ENCODE data around the gene PGBD1.

Gene PGBD1, protein sequence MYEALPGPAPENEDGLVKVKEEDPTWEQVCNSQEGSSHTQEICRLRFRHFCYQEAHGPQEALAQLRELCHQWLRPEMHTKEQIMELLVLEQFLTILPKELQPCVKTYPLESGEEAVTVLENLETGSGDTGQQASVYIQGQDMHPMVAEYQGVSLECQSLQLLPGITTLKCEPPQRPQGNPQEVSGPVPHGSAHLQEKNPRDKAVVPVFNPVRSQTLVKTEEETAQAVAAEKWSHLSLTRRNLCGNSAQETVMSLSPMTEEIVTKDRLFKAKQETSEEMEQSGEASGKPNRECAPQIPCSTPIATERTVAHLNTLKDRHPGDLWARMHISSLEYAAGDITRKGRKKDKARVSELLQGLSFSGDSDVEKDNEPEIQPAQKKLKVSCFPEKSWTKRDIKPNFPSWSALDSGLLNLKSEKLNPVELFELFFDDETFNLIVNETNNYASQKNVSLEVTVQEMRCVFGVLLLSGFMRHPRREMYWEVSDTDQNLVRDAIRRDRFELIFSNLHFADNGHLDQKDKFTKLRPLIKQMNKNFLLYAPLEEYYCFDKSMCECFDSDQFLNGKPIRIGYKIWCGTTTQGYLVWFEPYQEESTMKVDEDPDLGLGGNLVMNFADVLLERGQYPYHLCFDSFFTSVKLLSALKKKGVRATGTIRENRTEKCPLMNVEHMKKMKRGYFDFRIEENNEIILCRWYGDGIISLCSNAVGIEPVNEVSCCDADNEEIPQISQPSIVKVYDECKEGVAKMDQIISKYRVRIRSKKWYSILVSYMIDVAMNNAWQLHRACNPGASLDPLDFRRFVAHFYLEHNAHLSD

GRCh38 chr6:28281288-28282064 lies at the start of gene PGBD1:
PGBD1 (plus strand) TSS chr6:28281572; CDS start chr6:28283814, 2,242 bp downstream.
- peak; percentile 78 for DNase-seq (ENCODE audit: low spot score)

- DNase-seq (ENCODE audit: low spot score) = no peak
Observed at GRCh38 chr6:28232785-28233184, 48.6 kb upstream of the PGBD1 start.

DNA sequence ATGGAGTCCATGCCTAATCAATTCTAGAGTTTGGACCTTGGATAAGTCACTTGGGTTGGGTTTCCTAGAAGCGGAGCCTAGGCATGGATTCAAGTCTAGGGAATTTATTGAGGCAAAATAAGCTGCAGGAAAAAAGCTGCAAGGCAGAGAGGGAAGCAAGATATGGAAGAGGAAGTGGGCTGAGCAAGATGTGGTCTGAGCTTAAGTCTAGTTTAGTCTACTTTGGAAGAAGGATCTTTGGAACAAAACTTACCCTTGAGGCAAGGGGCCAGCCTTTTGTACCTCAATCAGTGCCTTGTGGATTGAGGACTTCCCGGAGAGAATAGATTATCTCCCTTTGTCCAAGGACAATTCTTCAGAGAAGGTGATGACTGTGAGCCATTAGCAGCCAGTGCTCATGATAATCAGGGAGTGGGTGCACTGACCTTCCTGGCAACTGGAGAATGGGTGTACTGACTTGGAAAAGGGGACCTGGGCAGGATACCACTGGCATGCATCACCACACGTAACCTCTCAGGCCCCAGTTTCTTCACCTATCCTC lies 45.4 kb upstream of the PGBD1 start:
- no peak for DNase-seq (ENCODE audit: low spot score)

DNA sequence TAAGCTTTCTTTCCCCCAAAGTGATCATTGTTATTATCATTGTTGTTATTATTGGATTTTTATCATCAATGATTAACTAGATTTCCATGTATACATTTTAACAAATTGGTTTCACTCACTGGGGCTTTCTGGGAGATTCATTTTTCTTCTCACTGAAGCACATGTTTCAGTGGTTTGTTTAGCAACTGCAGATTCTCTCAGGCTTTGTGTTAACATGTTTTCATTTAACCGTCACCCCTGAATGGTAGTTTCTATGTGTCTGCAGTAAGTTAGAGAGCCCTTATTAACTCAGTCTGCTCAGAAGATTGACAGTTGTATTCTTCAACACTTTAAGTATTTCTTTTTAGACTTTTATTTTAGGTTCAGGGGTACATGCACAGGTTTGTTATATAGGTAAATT lies 41.7 kb upstream of the PGBD1 start:
- DNase-seq (ENCODE audit: low spot score) = no peak

GRCh38 chr6:28240471-28240870 lies 40.9 kb upstream of the PGBD1 start:
- DNase-seq (ENCODE audit: low spot score) = no peak

GRCh38 chr6:28243946-28244345 lies 37.4 kb upstream of the PGBD1 start:
- DNase-seq (ENCODE audit: low spot score) = no peak

GRCh38 chr6:28245206-28245941 lies 36.0 kb upstream of the PGBD1 start:
- DNase-seq (ENCODE audit: low spot score) = no peak

DNA sequence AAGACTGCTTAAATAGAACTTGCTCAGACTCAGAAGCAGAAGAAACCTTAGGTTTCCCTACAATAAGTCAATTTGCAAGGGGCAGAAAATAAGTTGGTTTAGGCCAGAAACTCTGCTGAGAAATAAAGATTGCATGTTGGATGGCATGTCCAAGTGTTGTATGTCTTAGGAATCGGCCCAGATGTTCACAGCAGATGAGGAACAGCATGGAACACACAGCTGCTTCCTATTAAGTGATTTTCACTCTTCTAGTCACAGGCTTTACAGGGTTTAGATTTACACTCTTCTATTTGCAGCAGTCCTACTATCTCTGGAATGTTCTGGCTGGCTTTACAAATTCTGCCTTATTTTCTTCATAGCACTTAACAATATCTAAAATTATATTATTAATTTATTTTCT lies 32.5 kb upstream of the PGBD1 start:
- DNase-seq (ENCODE audit: low spot score) = no peak

DNA sequence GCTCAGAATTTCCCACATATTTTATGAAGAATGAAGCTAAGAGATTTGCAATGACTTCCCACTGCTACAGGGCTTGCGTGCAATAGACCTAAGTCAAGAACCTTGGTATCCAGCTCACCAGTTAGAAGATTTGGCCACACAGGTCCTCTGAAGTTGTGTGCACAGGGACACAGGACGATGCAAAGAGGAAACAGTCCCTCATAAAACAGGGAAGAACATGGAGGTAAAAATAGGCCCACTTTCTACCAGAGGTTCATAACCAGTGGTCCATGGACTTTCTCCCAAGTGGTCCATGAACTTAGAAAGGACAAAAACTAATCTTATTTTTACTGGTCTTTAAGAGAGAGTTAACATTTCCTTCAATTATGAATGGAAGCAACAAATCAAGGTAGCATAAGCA lies 30.6 kb upstream of the PGBD1 start:
- no peak for DNase-seq (ENCODE audit: low spot score)

DNA sequence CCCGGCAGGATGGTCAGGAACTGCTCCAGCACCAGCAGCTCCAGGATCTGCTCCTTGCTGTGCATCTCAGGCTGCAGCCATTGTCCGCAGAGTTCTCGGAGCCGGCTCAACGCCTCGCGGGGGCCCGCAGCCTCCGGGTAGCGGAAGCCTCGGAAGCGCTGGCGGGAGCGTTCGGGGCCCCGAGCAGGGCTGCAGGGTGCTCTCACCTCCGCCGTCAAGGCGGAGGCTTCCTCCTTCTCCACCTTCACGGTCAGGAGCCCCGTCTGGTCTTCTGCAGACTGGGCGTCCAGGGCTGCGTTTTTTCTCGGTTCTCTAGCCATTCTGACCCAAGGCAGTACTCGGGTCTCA lies 29.7 kb upstream of the PGBD1 start:
- DNase-seq (ENCODE audit: low spot score) = no peak

- peak; percentile 96 for DNase-seq (ENCODE audit: low spot score)
Observed at GRCh38 chr6:28252009-28252975, 29.1 kb upstream of the PGBD1 start, which contains the start of gene ZKSCAN4. ZKSCAN4 (minus strand) TSS chr6:28252269; CDS start chr6:28251980, 289 bp downstream.

GRCh38 chr6:28254121-28254519 lies 27.3 kb upstream of the PGBD1 start:
- DNase-seq (ENCODE audit: low spot score) = no peak

GRCh38 chr6:28257042-28257441 lies 24.3 kb upstream of the PGBD1 start:
- no peak for DNase-seq (ENCODE audit: low spot score)

DNA sequence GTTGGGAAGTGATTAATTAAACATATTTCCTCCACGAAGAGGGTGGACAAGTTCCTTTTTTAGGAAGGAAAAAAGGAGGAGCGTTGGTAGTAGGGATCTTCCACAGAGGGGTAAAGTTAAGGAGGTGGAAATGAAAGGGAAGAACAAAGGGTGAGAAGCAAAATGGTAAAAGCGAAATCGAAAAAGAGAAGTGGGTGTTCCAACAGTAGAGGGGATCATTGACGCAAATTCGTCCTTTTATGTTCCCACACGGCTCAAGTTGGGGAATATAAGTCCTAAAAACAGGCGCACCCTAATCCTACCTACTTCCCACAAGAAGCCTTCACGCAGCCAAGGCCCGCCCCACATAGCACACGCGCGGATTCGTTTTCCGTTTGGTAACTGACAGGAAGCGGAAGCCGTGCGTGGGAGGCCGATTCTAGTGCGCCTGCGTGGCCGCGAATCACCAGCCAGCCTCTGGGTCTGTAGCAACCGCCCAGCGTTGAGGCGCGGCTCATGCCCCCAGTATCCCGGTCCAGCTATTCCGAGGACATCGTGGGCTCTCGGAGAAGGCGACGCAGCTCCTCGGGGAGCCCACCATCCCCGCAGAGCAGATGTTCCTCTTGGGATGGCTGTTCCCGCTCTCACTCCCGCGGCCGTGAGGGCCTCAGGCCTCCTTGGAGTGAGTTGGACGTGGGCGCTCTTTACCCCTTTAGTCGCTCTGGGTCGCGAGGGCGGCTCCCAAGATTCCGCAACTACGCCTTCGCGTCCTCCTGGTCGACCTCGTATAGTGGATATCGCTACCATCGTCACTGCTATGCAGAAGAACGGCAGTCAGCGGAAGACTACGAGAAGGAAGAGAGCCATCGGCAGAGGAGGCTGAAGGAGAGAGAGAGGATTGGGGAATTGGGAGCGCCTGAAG lies 22.2 kb upstream of the PGBD1 start, which contains the start of gene NKAPL:
TSS of gene NKAPL (plus strand) at position 421 of the 901 bp plus-strand sequence. CDS start at position 496, 75 bp downstream.
- DNase-seq (ENCODE audit: low spot score) = peak; percentile 64

- DNase-seq (ENCODE audit: low spot score) = no peak
Observed at GRCh38 chr6:28263922-28264321, 17.4 kb upstream of the PGBD1 start.

DNA sequence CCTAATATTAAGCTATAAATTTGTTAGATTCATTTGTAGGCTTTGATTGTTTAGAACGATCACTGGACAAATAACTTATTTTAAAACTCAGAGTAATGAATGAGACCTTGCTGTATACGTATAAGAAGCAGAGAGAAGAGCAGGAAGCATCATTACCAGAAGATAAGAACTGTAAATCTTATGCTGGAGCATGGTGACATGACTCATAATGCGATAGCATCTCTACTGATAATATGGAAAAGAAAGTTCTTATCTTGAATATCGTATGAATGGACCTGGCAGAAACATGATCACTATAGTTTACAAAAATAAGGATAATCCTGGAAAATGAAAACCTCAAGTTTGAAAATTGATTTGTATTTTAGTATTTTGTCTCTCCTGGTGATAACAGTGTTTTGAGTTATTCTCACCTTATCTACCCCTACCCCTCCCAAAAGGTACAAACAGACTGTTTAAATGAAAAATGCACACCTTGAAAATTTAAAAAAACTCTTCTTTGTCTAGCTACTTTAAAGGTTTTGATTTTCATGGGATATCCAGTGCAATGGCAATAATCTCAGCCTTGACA lies 16.5 kb upstream of the PGBD1 start:
- DNase-seq (ENCODE audit: low spot score) = no peak

DNA sequence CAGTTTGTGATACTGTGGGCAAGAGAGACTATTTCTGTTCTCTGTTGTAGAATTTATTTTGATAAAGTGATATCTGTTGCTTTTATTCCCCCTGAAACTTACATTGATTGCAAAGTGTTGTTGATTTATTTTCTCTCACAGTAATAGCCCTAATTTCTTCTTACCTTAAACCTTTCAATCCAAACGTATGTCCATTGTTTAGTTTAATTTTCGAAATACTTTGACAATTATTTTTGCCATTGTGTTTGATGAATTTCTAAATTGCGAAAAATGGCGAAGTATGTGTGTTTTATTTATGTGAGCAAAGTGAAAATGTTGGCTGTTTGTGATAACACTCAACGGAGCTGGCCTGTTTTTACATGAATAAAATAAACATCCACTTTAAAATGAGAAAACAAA lies 14.8 kb upstream of the PGBD1 start:
- DNase-seq (ENCODE audit: low spot score) = no peak

GRCh38 chr6:28266962-28267694 lies 14.2 kb upstream of the PGBD1 start, which contains the start of gene ZSCAN26:
ZSCAN26 (plus strand) TSS chr6:28267143; CDS start chr6:28271920, 4,777 bp downstream.
- peak; percentile 93 for DNase-seq (ENCODE audit: low spot score)

All from cerebellar cortex (tissue), 1 donor.